WI38 (cell line): Measurements from ENCODE around the gene MMP24.
"Not testable (repeated sequence)": the region's sequence is repeated elsewhere in the genome, so short reads cannot be mapped to it uniquely, and the experiment has no call there.

Source experiments
- H3K4me3 ChIP-seq: 2 replicates; pipeline ENCODE4 v1.5.1; 2011; ENCODE audit warnings: low read depth, mild to moderate bottlenecking, control low read depth, low read length
- CTCF ChIP-seq: IDR thresholded peaks from 2 replicates; pipeline ENCODE4 v1.5.1; 2012; ENCODE audit warnings: low read depth, mild to moderate bottlenecking, control low read depth, low read length

MMP24 gene

GRCh38 chr20:35226126-35226883, at the start of gene MMP24:
Gene MMP24, plus strand, starts transcription at chr20:35226690. Its CDS starts 49 bp downstream, at chr20:35226739.
- H3K4me3 ChIP-seq: 0 out of 2 replicates have a peak within 1 kb of the TSS, but pooled peaks have one; percentile 22
- TF ChIP-seq CTCF: no peak

- TF ChIP-seq CTCF: no peak
Observed at GRCh38 chr20:35179292-35180212, 46.9 kb upstream of the MMP24 start.

GRCh38 chr20:35180266-35180665, 46.2 kb upstream of the MMP24 start:
- H3K4me3 ChIP-seq: no peak overlapping the region
- no peak for TF ChIP-seq CTCF

More at GRCh38 chr20:35179292-35180212, 46.9 kb upstream of the MMP24 start:
- H3K4me3 ChIP-seq: no peak overlapping the region

- TF ChIP-seq CTCF: no peak
Observed at GRCh38 chr20:35181731-35182130, 44.8 kb upstream of the MMP24 start.

GRCh38 chr20:35186691-35187289, 39.7 kb upstream of the MMP24 start:
- not testable (repeated sequence) for H3K4me3 ChIP-seq

More at GRCh38 chr20:35181731-35182130, 44.8 kb upstream of the MMP24 start:
- H3K4me3 ChIP-seq: no peak overlapping the region

- no peak for TF ChIP-seq CTCF
- no peak overlapping the region for H3K4me3 ChIP-seq
Observed at GRCh38 chr20:35187584-35188190, 38.8 kb upstream of the MMP24 start.

- not testable (repeated sequence) for H3K4me3 ChIP-seq
Observed at GRCh38 chr20:35189223-35189622, 37.3 kb upstream of the MMP24 start.
